ENCODE measurements around the gene CHST12.

The CHST12 gene

DNA sequence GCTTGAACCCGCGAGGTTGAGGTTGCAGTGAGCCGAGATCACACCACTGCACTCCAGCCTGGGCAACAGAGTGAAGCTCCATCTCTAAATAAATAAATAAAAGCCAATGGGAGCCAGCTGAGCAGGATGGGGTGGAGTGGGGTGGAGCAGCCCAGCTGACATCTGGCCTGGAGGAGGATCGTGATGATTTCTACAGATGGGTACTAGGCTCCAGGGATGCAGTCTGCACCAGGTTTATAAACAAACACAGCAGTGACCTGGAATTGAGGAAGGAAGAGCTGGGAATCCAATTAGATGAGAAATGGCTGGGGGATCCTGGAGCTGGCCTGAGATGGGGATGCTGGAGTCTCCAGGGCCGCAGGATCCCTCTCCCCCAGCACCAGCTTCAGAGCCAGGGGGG lies 80.1 kb downstream of the CHST12 start:
- DNase-seq = no peak

DNA sequence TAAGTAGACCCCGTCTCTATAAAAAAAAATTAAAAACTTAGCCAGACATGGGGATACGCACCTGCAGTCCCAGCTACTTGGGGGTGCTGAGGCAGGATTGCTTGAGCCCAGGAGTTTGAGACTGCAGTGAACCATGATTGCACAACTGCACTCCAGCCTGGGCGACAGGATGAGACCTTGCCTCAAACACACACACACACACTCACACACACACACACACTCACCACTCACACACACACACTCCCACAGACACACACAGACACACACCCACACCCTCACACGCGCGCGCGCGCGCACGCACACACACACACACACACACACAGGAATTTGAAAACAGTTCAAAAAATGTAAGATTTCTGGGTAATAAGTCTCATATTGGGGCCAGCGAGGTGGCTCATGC lies 81.5 kb downstream of the CHST12 start:
- no peak for DNase-seq

- DNase-seq = no peak
These were observed 84.3 kb downstream of the CHST12 start for GRCh38 chr7:2487586-2488271.

DNA sequence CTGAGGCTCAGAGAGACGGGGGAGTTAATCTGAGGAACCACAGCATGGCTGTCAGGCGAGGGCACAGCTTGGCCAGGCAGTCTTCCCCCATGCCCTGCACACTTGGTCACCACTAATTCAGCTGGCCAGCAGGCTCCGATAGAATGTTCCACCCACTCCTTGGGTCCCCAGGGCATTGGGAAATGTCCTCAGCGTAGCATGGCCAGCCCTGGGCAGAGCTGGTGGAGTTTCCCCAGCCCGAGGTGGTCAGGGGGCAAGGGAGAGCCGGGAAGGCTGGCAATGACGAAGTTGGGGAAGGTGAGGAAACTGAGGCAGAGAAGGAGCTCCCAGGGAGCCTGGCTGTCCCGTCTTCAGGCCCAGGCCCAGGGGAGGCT lies 84.8 kb downstream of the CHST12 start:
- no peak for DNase-seq

- no peak for DNase-seq
These were observed 85.3 kb downstream of the CHST12 start for GRCh38 chr7:2488681-2489080.

- DNase-seq = no peak
These were observed 86.8 kb downstream of the CHST12 start for GRCh38 chr7:2490181-2490651.

DNA sequence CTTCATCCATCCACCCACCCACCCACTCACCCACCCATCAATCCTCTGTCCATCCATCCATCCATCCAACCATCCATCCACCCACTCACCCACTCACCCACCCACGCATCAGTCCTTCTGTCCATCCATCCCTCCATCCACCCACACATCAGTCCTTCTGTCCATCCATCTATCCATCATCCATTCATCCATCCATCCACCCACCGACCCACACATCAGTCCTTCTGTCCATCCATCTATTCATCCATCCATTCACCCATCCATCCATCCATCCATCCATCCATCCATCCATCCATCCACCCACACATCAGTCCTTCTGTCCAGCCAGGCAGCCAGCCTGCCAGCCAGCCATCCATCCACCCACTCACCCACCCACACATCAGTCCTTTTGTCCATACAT lies 88.6 kb downstream of the CHST12 start:
- DNase-seq = no peak

DNA sequence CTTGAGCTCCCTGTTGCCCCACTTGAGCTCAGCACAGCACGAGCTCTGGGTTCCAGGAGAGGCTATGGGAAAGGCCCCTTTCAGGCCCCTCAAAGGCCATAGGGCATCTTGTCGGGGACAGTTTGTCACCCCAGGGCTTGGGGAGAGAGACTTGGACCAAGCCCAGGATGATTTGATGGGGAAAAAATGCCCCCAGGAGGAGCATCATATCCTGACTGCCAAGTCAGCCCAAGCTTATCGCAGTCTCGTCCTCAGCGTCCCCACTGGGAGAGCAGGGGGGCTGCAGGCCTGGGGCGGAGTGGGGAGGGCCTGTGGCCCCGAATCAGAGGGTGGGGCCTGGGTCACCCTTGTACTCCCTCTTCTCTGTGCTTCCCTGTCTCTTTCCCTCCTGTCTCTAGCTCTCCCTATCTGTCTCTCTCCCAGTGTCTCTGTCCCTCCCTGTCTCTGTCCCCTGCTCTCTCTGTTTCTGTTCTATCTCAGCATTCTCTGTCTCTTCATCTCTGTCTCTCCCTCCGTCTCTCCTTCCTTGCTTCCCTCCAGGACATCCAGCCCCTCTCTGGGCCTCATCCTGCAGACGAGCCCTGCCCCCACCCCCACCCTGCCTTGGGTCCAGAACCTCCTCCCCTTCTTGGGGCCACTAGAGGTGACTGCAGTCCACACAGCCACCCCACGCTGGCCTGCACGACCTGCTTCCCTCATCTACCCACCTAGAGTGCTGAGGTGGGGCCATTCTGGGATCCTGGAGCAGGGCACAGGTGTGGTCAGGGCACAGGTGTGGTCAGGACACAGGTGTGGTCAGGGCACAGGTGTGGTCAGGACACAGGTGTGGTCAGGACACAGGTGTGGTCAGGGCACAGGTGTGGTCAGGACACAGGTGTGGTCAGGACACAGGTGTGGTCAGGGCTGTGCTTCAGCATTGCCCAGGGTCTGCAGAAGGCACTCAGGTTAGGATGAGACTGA lies 90.1 kb downstream of the CHST12 start:
- DNase-seq = no peak

DNA sequence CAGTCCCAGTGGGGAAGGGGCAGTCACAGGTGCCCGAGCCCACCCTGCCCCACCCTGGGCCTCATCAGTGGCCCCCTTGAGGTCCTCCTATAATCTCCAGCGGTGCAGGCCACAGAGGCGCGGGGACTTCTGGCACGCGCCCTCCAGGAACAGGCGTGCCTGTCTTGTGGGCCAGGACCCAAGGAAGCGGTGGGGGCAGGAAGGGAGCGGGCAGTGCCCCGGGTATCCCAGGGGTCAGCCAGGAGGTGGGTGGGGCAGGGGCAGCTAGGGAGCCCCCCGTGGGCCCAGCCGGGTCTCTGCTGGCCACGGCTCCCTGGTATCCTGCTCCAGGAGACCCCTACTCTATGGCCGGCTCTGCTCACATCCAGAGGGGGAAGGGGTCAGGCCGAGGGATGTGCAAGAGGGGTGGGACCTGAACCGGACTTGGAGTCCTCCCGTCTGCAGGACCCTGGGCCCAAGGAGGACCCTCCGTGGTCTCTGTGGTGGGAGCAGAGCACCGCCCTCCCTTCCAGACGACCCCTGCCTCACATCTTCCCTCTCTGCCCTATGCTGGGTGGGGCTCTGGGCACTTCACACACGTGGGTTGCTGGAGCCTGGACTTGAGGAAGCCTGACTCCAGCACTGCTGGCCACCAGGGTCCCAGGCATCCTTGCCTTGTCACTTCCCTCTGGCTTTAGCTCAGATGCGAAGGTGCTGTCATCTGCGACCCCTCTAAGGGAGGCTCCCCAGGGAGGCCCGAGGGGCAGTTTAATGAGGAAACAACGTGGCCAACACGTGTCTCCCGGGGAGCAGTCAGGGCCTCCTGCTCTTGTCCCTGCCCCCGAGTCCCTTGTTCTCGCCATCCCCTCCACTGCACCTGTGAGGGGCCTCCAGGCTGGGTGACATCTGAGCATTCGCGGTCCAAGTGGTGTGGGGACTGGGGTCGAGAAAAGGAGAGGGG lies 91.0 kb downstream of the CHST12 start:
- no peak for DNase-seq

- no peak for DNase-seq
These were observed 92.2 kb downstream of the CHST12 start for GRCh38 chr7:2495418-2496299.

DNA sequence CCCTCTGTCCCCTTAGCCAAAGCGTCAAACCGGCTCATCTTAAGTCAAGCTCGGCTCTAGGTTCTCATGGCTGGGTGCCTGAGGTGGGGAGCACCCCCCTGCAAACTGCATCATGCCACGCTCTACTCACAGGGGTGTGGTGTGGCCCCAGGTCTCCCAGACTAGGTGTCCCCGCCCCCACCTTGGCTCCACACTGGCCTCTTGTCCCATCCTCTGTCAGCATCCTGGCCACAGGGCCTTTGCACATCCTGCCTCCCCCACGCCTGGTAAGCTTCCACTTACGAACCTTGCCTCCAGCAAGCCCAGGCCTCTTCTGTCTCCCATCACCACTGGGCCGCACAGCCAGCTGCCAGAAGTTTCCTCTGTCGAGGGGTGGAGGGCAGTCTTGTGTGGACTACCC lies 93.0 kb downstream of the CHST12 start:
- no peak for DNase-seq

DNA sequence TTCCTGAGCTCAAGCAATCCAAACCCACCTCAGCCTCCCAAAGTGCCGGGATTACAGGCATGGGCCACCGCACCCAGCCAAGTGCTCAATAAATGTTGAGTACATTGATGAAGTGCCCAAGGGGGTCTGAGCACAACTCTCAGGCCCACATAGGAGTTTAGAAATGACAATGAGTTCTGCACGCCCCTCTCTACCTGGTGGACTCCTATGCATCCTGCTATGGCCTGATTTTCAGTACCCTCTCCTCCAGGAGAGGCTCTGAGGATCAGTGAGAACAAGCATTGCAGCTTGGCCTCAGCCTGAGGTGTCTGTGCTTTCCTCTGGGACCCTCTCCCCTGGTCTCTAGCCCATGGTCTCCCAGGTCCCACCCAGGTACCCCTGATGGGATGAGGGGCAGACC lies 93.7 kb downstream of the CHST12 start:
- DNase-seq = no peak

- no peak for DNase-seq
These were observed 94.3 kb downstream of the CHST12 start for GRCh38 chr7:2497500-2498336.
